Activated T-cell treated with anti-CD3 and anti-CD28 coated beads, Interleukin-2, amount 50 U/mL, for 4 hours (primary cell): ENCODE data around the gene IPPK. TPM values are rescaled to one million over a fixed set of nuclear protein-coding genes. Genes with fewer than 3 reads are reported as not detected.

Experiments used
- ATAC-seq, 2 donors: fragments of 200-7000 bp; cut with Tn5 transposase; one replicate each; pipeline ENCODE4 v1.10.0; 2021
- DNase-seq: peaks from one replicate; pipeline ENCODE4 v3.0.0-alpha.2; 2020
- H3K27me3 Mint-ChIP-seq: one replicate; pipeline ENCODE4 v1.8.0; 2021; ENCODE audit warnings: low read depth, mixed read lengths
- H3K36me3 Mint-ChIP-seq: one replicate; pipeline ENCODE4 v1.8.0; 2022; ENCODE audit warnings: mixed read lengths; ENCODE audit not compliant: insufficient read depth
- H3K4me1 Mint-ChIP-seq: one replicate; pipeline ENCODE4 v1.8.0; 2021; ENCODE audit warnings: low read depth, mixed read lengths
- H3K4me3 Mint-ChIP-seq: one replicate; pipeline ENCODE4 v1.8.0; 2021; ENCODE audit warnings: mild to moderate bottlenecking, moderate library complexity, mixed read lengths
- H3K9me3 Mint-ChIP-seq: one replicate; pipeline ENCODE4 v1.8.0; 2021; ENCODE audit warnings: mixed read lengths
- total RNA-seq, 3 donors: library from RNA; stranded (reverse); gene quantifications; one replicate each; pipeline ENCODE4 v1.2.1, GENCODE V29; 2021

Gene IPPK
- total RNA-seq, 3 donors from 2014 or later, result 12.8 to 14.6 (median 14.5) TPM

- no peaks in the 10 kb centered on the region for H3K4me1 Mint-ChIP-seq
- no peak for ATAC-seq
- no peaks in the 10 kb centered on the region for H3K27me3 Mint-ChIP-seq
- H3K9me3 Mint-ChIP-seq, result peaks cover 8% of the 10 kb centered on the region
- H3K36me3 Mint-ChIP-seq, result peaks cover 47% of the 10 kb centered on the region
- no peak for DNase-seq
- no peak overlapping the region for H3K4me3 Mint-ChIP-seq
Observed at GRCh38 chr9:92641092-92641809, 28.7 kb downstream of the IPPK start.

- Mint-ChIP-seq H3K9me3 (peaks cover 3% of the 10 kb centered on the region), H3K27me3 (no peaks in the 10 kb centered on the region), H3K36me3 (peaks cover 41% of the 10 kb centered on the region), H3K4me3 (no peak overlapping the region), H3K4me1 (no peaks in the 10 kb centered on the region)
- no peak for DNase-seq
- ATAC-seq, result no peak
Observed at GRCh38 chr9:92640398-92641091, 29.4 kb downstream of the IPPK start.

GRCh38 chr9:92639791-92640271, 30.1 kb downstream of the IPPK start:
- no peak for ATAC-seq
- Mint-ChIP-seq H3K4me1 (no peaks in the 10 kb centered on the region), H3K9me3 (no peaks in the 10 kb centered on the region), H3K4me3 (no peak overlapping the region), H3K36me3 (peaks cover 37% of the 10 kb centered on the region), H3K27me3 (no peaks in the 10 kb centered on the region)
- no peak for DNase-seq

- Mint-ChIP-seq H3K9me3 (no peaks in the 10 kb centered on the region), H3K36me3 (peaks cover 36% of the 10 kb centered on the region), H3K4me3 (no peak overlapping the region), H3K4me1 (no peaks in the 10 kb centered on the region), H3K27me3 (no peaks in the 10 kb centered on the region)
- no peak for ATAC-seq
- no peak for DNase-seq
Observed at GRCh38 chr9:92639124-92639523, 30.8 kb downstream of the IPPK start.

GRCh38 chr9:92638621-92639101, 31.3 kb downstream of the IPPK start:
- ATAC-seq (no peak), DNase-seq (no peak)
- Mint-ChIP-seq H3K36me3 (peaks cover 34% of the 10 kb centered on the region), H3K9me3 (no peaks in the 10 kb centered on the region), H3K4me3 (no peak overlapping the region), H3K27me3 (no peaks in the 10 kb centered on the region), H3K4me1 (no peaks in the 10 kb centered on the region)

- no peak for DNase-seq
- Mint-ChIP-seq H3K36me3 (peaks cover 34% of the 10 kb centered on the region), H3K4me1 (no peaks in the 10 kb centered on the region), H3K27me3 (no peaks in the 10 kb centered on the region), H3K4me3 (no peak overlapping the region), H3K9me3 (no peaks in the 10 kb centered on the region)
- ATAC-seq, result no peak
Observed at GRCh38 chr9:92637886-92638620, 31.9 kb downstream of the IPPK start.

- DNase-seq, result no peak
- H3K4me1 Mint-ChIP-seq, result no peaks in the 10 kb centered on the region
- H3K27me3 Mint-ChIP-seq, result no peaks in the 10 kb centered on the region
- ATAC-seq, result no peak
- no peaks in the 10 kb centered on the region for H3K9me3 Mint-ChIP-seq
- no peak overlapping the region for H3K4me3 Mint-ChIP-seq
- H3K36me3 Mint-ChIP-seq, result peaks cover 30% of the 10 kb centered on the region
Observed at GRCh38 chr9:92637326-92637725, 32.6 kb downstream of the IPPK start.

GRCh38 chr9:92636627-92637026, 33.3 kb downstream of the IPPK start:
- no peak for ATAC-seq
- Mint-ChIP-seq H3K9me3 (no peaks in the 10 kb centered on the region), H3K27me3 (no peaks in the 10 kb centered on the region), H3K4me3 (no peak overlapping the region), H3K4me1 (no peaks in the 10 kb centered on the region), H3K36me3 (peaks cover 31% of the 10 kb centered on the region)
- no peak for DNase-seq

GRCh38 chr9:92635760-92636159, 34.2 kb downstream of the IPPK start:
- H3K36me3 Mint-ChIP-seq, result peaks cover 29% of the 10 kb centered on the region
- DNase-seq (no peak), ATAC-seq (no peak)
- H3K27me3 Mint-ChIP-seq, result no peaks in the 10 kb centered on the region
- H3K4me3 Mint-ChIP-seq, result no peak overlapping the region
- H3K4me1 Mint-ChIP-seq, result no peaks in the 10 kb centered on the region
- H3K9me3 Mint-ChIP-seq, result no peaks in the 10 kb centered on the region

- no peak overlapping the region for H3K4me3 Mint-ChIP-seq
- ATAC-seq, result peak; percentile 67 to 81
- peaks cover 35% of the 10 kb centered on the region for H3K36me3 Mint-ChIP-seq
- H3K4me1 Mint-ChIP-seq, result no peaks in the 10 kb centered on the region
- no peaks in the 10 kb centered on the region for H3K27me3 Mint-ChIP-seq
- peak; percentile 54 for DNase-seq
- no peaks in the 10 kb centered on the region for H3K9me3 Mint-ChIP-seq
Observed at GRCh38 chr9:92634712-92635605, 35.0 kb downstream of the IPPK start.

- H3K4me1 Mint-ChIP-seq, result no peaks in the 10 kb centered on the region
- no peak for ATAC-seq
- DNase-seq, result no peak
- no peaks in the 10 kb centered on the region for H3K9me3 Mint-ChIP-seq
- peaks cover 40% of the 10 kb centered on the region for H3K36me3 Mint-ChIP-seq
- no peaks in the 10 kb centered on the region for H3K27me3 Mint-ChIP-seq
- no peak overlapping the region for H3K4me3 Mint-ChIP-seq
Observed at GRCh38 chr9:92633614-92634278, 36.2 kb downstream of the IPPK start.

GRCh38 chr9:92632641-92633040, 37.3 kb downstream of the IPPK start:
- peaks cover 39% of the 10 kb centered on the region for H3K36me3 Mint-ChIP-seq
- H3K9me3 Mint-ChIP-seq, result no peaks in the 10 kb centered on the region
- no peak overlapping the region for H3K4me3 Mint-ChIP-seq
- H3K4me1 Mint-ChIP-seq, result no peaks in the 10 kb centered on the region
- no peaks in the 10 kb centered on the region for H3K27me3 Mint-ChIP-seq
- no peak for ATAC-seq
- no peak for DNase-seq
